K562 (cell line): ENCODE measurements around the gene ID2. TPM values are rescaled to one million over a fixed set of nuclear protein-coding genes. Genes with fewer than 3 reads are reported as not detected.

Experiments used
- CHD7 ChIP-seq: fragments of 200-600 bp; sonication (generic); IDR thresholded peaks from one replicate; pipeline ENCODE4 v1.6.1; 2012; ENCODE audit warnings: mild to moderate bottlenecking, low read depth, low read length, inconsistent platforms
- PTBP1 ChIP-seq: fragments of 200-400 bp; formaldehyde crosslinking; IDR thresholded peaks from 2 replicates; pipeline ENCODE4 v1.6.1; 2017; ENCODE audit warnings: low read depth, low read length
- SPI1 ChIP-seq: IDR thresholded peaks from 2 replicates; pipeline ENCODE4 v1.6.1; 2011; ENCODE audit warnings: low read depth, low read length, control low read depth, borderline replicate concordance
- polyA plus RNA-seq, 8 experiments: library from polyadenylated mRNA; depleted of rRNA in 4 of 8; stranded (reverse) in 5 of 8; unstranded in 3 of 8; fragments of >200 nt; fragmentation: Nextera tagmentation in 2 of 8; fragmentation: Illumina TruSeq in 1 of 8; extraction: Ambion mirVana in 2 of 8; extraction: Trizol in 1 of 8; gene quantifications; 2 replicates each; pipeline versions ENCODE4 v1.2.1 to v1.2.3, GENCODE V29; 2011 to 2014; ENCODE audit warnings: inconsistent platforms in 1 of 8, missing spikeins in 1 of 8
- total RNA-seq, 7 experiments: library from RNA; depleted of rRNA in 6 of 7; stranded (reverse); fragments of >200 nt in 6 of 7; fragmentation: Illumina TruSeq in 2 of 7; extraction: Trizol in 2 of 7; gene quantifications; 2 replicates each; pipeline versions ENCODE4 v1.2.1 to v1.2.3, GENCODE V29; 2011 to 2021; ENCODE audit warnings: low replicate concordance in 1 of 7

The ID2 gene
- total and polyA plus RNA-seq, 9 of the 15 experiments (the other 6 are each of a cell fraction or from before 2014, with no cell fraction given): 8.0 to 35.7 (median 16.6) TPM

- TF ChIP-seq CHD7 (no peak), PTBP1 (no peak), SPI1 (no peak)
These were observed 11.3 kb upstream of the ID2 start (continued) for GRCh38 chr2:8670580-8670979.
